Measurements from ENCODE around the gene NUB1. TPM values are rescaled to one million over a fixed set of nuclear protein-coding genes. Genes with fewer than 3 reads are reported as not detected.

Gene NUB1
- total RNA-seq, 1 experiment from 2014 or later: 48.5 TPM

DNA sequence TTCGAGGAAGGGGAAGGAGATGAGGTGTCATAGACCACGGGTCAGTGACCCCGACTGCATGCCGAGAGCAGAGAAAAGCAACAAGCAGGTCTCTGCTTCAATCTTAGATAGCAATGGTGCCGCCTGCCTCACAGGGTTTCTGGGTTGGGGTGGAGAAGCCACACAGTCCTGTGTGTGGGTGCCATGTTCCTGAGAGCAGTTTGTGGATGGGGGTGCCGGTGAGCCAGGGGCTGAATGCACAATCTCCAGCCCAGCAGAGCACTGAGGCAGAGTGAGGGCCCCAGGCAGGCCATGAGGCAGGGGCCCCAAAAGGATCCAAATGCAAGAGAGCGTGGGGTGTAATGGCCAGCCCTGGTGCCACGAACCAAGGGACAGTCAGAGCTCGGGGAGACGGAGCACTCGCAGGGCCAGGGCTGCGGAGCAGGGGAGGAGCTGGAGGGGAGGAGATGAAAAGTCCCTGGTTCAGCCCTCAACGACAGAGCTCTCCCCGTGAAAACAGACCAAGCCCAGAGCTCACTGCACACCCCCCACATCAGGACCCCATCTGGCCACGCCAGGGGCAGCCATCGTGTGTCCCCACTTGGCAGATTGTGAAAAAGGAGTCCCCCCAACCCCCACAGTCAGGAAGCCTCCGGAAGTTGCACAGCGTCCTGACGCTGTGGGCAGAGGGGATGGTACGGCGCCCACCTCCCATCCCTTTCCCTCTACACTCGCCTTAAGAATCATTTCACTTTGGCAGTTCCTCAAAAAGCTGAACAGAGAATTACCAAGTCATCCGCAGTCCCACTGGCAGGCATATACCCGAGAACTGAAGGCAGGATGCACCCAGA lies 48.4 kb downstream of the NUB1 start:
- WGBS (ENCODE audit: extremely low coverage, insufficient read length, low lambda C conversion rate): no CpG with 5 or more reads among the region's 24 CpGs
- H3T11ph ChIP-seq (ENCODE audit: low read length): no peak overlapping the region
- peaks cover 6% of the 10 kb centered on the region for H3K27me3 Mint-ChIP-seq (ENCODE audit: low read depth)

More for the DNA sequence above, 48.4 kb downstream of the NUB1 start:
- no peak overlapping the region for H4K91ac ChIP-seq (ENCODE audit: insufficient read length, low read depth, low read length)
- no peak overlapping the region for H2AFZ ChIP-seq (ENCODE audit: low read length)
- H3K79me1 ChIP-seq (ENCODE audit: insufficient read depth, low read depth, low read length, poor library complexity, severe bottlenecking): no peaks in the 10 kb centered on the region
- H3K56ac ChIP-seq (ENCODE audit: insufficient read length, low read depth, low read length): no peak overlapping the region
- no peak overlapping the region for H2BK12ac ChIP-seq (ENCODE audit: insufficient read length, low read depth, low read length)
- no peak overlapping the region for H2BK120ac ChIP-seq (ENCODE audit: low read depth, low read length, poor library complexity, severe bottlenecking)
- no peak overlapping the region for H2AK5ac ChIP-seq (ENCODE audit: insufficient read length, low read length)
- H4K5ac ChIP-seq (ENCODE audit: insufficient read length, low read depth, low read length): no peak overlapping the region
- no peak overlapping the region for H3K18ac ChIP-seq (ENCODE audit: insufficient read length, low read depth, low read length)
- TF ChIP-seq, protein P1, sequence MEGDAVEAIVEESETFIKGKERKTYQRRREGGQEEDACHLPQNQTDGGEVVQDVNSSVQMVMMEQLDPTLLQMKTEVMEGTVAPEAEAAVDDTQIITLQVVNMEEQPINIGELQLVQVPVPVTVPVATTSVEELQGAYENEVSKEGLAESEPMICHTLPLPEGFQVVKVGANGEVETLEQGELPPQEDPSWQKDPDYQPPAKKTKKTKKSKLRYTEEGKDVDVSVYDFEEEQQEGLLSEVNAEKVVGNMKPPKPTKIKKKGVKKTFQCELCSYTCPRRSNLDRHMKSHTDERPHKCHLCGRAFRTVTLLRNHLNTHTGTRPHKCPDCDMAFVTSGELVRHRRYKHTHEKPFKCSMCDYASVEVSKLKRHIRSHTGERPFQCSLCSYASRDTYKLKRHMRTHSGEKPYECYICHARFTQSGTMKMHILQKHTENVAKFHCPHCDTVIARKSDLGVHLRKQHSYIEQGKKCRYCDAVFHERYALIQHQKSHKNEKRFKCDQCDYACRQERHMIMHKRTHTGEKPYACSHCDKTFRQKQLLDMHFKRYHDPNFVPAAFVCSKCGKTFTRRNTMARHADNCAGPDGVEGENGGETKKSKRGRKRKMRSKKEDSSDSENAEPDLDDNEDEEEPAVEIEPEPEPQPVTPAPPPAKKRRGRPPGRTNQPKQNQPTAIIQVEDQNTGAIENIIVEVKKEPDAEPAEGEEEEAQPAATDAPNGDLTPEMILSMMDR (conservative IDR thresholded peaks at IDR 0.05): no peak
- no peak overlapping the region for H3K23ac ChIP-seq (ENCODE audit: insufficient read length, low read depth, low read length)
- no peak overlapping the region; the same call in 1 of the 2 replicates for H3K14ac ChIP-seq (ENCODE audit: insufficient read depth, low read length)
- H3K9ac ChIP-seq (ENCODE audit: extremely low read depth, insufficient read length, low read length): no peak overlapping the region
- no peak overlapping the region for H4K8ac ChIP-seq (replicated peaks; ENCODE audit: insufficient read length, low read depth, low read length)
- no peak overlapping the region for H3K27ac ChIP-seq (ENCODE audit: insufficient read length, low read depth, low read length)
- peaks cover 0 to 2% (median 0%) of the 10 kb centered on the region in 3 experiments; a peak in 1 of 7 replicates for H3K36me3 Mint-ChIP-seq (ENCODE audit: insufficient read depth in 1 of 3, low read depth in 3 of 3)
- peak overlapping the region in 1 of 3 experiments; percentile 20; a peak in 2 of 7 replicates for H3K27ac Mint-ChIP-seq
- H3K4me3 Mint-ChIP-seq: no peak overlapping the region
- no peak overlapping the region for H3K4ac ChIP-seq (ENCODE audit: low read depth, low read length)
- H2BK20ac ChIP-seq (ENCODE audit: low read depth, low read length, poor library complexity, severe bottlenecking): no peak overlapping the region
- peaks cover 3 to 29% of the 10 kb centered on the region in 2 experiments for H3K4me1 Mint-ChIP-seq
- no peaks in the 10 kb centered on the region for H3K9me3 ChIP-seq (ENCODE audit: control insufficient read depth, low read depth, low read length)
- no peaks in the 10 kb centered on the region for H3K9me3 Mint-ChIP-seq
- H3K4me1 ChIP-seq (ENCODE audit: insufficient read depth, low read length): no peaks in the 10 kb centered on the region
- no peaks in the 10 kb centered on the region for H3K79me2 ChIP-seq (ENCODE audit: insufficient read depth, low read length)
- H2BK5ac ChIP-seq (ENCODE audit: insufficient read length, low read length): no peak overlapping the region
- DNase-seq: no peak
- no peaks in the 10 kb centered on the region for H3K27me3 ChIP-seq (ENCODE audit: insufficient read depth, low read length)
- no peak overlapping the region for H2BK15ac ChIP-seq (ENCODE audit: low read depth, low read length)
- no peaks in the 10 kb centered on the region for H4K20me1 ChIP-seq (ENCODE audit: control insufficient read depth, insufficient read depth, insufficient read length)
- no peaks in the 10 kb centered on the region for H3K23me2 ChIP-seq (ENCODE audit: insufficient read length, low read depth, low read length, poor library complexity, severe bottlenecking)
- H3K4me2 ChIP-seq (ENCODE audit: insufficient read depth, insufficient read length, low read length): no peak overlapping the region
